IPS DF 4.7 (cell line): ENCODE data around the gene CPM.
"Not testable (repeated sequence)": the region's sequence is repeated elsewhere in the genome, so short reads cannot be mapped to it uniquely, and the experiment has no call there.

ENCODE experiments used
- DNase-seq: peaks from one replicate; pipeline ENCODE4 v3.0.0-alpha.2; 2013; ENCODE audit warnings: low spot score; ENCODE audit errors: extremely low read depth

Gene CPM

DNA sequence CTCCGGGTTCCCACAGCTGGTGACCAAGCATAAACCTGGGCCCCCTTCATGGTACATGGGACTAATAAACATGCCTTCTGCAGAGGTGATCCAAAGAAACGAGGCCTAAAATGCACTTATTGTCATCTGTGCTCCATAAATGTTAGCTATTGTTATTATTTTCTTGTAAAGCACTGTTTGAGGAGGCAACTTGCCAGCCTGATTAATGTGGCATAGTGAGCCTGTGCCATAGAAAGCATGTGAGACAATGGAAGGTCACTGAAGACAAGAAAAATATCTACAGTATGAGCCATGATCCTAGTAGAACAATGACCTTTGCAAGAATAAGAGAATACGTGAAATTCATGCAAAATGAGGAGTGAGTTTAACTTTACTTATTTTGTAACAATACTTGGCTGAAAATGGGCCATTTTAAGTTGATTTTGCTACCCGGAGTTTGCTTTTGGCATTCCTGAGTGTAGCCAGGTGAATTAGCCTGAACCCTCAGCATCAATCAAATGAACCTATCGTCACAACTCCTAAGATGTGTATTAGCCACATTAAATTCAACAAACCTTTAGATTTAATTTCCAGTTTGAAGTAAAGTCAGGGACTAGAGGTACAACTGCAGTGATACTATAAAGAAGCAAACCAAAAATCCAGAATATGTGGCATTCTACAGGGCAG, 52.2 kb downstream of the CPM start:
- no peak for DNase-seq

- no peak for DNase-seq
These were observed 54.1 kb downstream of the CPM start for GRCh38 chr12:68878846-68879245.

DNA sequence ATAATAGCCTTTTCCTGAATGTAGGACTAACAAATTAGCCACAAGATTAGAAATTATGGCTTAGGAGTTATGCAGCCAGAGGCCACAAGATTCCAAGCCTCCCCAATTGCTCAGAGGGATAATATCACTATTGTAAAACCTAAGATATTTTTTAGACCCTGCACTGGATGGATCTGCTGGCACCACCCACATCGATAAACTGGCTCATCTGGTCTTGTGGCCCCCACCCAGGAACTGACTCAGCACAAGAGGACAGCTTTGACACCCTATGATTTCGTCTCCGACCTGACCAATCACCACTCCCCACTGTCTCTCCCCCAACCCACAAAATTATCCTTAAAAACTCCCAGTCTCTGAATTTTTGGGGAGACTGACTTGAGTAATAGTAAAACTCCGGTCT, 54.7 kb downstream of the CPM start:
- no peak for DNase-seq

DNA sequence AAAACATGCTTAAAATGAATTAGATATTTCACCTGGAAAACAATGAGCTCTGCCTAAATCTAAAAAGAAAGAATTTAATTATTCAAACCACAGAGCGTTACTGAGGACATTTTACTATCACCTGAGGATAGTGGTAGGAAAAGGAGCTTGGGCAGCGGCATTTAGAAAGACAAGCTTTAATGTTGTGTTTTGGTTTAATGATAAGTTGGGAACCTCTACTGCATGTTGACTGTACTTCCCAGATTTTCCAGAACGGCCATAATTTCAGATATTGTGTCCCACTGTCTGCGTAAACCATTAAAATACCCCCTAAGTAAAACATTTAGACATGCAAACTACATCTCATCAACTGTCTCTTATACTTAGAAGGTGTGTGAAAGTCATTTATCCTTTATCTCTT, 55.4 kb downstream of the CPM start:
- DNase-seq, result no peak

DNA sequence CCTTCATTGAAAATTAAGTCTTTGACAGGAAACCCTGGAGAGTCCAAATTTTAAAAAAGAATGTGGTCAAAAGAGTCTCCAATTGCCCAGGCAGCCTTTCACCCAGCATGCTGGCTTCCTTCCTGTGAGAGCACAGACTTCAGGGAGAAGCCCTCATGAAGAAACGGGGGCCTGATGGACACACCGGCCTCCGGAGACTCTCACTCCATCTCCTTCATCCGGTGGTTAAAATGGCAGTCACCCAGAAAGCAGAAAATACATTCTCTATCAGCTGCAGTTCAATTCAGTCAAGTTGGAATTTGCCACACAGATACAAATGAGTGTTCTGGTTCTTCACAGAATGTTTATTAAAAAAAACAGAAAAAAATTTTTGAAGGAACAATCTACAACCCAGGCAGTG, 56.5 kb downstream of the CPM start:
- no peak for DNase-seq

DNA sequence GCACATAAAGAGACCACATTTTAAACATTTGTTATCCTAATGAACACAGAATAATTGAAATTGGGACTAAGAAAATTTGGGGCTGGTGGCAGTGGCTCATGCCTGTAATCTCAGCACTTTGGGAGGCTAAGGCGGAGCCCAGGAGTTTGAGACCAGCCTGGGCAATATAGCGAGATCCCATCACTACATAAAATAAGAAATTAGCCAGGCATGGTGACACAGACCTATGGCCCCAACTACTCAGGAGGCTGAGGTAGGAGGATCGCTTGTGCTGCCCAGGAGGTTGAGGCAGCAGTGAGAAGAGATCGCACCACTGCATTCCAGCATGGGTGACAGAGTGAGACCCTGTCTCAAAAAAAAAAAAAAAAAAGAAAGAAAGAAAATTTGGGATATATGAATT, 59.7 kb downstream of the CPM start:
- DNase-seq, result no peak

DNA sequence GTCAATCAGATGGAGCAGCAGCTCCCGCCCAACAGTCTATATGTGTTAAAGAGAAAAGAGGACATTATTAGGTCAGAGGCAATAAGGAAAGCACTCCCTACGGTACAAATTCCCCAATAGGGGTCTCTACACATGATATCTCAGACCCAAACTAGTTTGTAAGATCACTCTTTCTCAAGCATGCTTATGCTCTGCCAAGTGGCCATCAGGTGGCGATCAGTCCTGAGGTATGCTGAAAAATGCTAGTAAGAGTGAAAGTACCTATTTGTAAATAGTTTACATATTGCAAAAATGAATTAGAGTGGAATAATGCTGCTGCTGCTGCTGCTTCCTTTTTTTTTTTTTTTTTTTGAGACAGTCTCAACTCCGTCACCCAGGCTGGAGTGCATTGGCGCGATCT, 61.0 kb downstream of the CPM start:
- DNase-seq, result peak; percentile 36

GRCh38 chr12:68871396-68871795, 61.6 kb downstream of the CPM start:
- no peak for DNase-seq

GRCh38 chr12:68870443-68870842, 62.5 kb downstream of the CPM start:
- no peak for DNase-seq

DNA sequence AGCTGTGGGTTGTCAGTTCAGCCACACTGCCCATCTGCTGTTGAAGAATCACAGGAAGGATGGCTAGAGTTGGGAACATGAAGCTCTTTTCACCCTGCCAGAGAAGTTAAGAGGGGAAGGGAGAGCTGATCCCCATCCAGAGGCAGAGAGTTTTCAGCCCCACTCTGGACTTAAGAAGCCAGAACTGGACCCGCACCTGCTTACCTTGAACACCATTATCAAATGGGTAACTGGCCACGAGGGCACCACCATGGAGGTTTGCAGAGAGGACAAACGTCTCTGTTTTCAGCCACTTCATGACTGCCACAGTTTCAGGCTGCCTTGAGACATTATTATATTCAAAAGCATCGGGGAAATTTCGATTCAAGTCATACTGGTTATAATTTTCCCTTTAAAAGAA, 63.0 kb downstream of the CPM start:
- DNase-seq, result no peak

DNA sequence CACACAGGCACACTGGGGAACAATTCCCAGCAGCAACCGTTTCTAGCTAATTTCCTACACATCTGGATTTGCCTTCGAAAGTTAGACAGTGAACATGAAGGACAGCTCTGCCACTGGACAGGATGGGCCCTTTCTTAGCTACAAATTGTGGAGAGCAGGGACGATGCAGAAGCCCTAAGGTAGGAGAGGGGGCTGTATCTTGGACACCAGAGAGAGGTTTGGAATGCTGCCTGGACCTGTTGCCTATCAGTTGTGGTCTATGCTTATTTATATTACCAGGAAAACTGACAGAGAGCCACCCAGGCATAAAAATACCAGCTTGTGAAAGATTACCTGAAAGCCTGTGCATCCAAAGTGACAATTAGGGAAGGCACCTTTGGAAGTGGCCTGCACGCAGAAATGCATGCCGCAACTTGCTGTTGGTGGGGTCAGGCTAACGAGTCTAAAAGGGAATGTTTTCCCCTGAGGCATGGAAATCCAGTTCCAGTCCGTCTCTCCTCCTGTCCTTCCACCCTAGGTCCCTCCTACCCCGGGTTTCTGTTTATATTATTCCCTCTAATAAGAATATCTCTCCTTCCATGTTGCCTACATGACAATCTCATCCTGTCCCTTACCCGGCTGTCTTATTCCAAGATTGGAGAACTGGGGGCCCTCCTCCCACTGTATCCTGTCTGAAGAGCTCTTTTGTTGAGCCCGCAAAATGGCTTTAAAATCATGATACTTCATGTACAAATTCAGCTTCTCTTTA, 64.8 kb downstream of the CPM start:
- DNase-seq, result no peak

GRCh38 chr12:68867606-68868005, 65.4 kb downstream of the CPM start:
- no peak for DNase-seq

- DNase-seq, result no peak
These were observed 66.0 kb downstream of the CPM start for GRCh38 chr12:68866950-68867349.

- no peak for DNase-seq
These were observed 67.4 kb downstream of the CPM start for GRCh38 chr12:68865399-68866164.

- no peak for DNase-seq
These were observed 68.4 kb downstream of the CPM start for GRCh38 chr12:68864604-68865003.

DNA sequence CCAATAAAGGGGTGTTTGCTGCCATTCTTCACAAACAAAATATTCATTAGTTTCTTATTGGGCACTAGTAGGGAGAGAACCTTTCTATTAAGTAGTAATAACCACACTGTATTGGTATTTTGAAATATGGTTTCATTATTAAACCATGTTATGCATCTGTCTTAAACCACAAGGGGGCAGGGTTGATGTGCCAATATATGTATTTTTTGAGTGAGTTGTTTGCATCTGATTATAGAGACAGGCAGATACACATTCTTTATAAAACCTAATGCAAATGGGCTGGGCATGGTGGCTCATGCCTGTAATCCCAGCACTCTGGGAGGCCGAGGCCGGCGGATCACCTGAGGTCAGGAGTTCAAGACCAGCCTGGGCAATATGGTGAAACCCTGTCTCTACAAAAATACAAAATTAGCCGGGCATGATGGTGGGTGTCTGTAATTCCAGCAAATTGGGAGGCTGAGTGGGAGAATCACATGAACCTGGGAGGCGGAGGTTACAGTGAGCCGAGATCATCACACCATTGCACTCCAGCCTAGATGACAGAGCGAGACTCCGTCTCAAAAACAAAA, 69.0 kb downstream of the CPM start:
- not testable (repeated sequence) for DNase-seq

DNA sequence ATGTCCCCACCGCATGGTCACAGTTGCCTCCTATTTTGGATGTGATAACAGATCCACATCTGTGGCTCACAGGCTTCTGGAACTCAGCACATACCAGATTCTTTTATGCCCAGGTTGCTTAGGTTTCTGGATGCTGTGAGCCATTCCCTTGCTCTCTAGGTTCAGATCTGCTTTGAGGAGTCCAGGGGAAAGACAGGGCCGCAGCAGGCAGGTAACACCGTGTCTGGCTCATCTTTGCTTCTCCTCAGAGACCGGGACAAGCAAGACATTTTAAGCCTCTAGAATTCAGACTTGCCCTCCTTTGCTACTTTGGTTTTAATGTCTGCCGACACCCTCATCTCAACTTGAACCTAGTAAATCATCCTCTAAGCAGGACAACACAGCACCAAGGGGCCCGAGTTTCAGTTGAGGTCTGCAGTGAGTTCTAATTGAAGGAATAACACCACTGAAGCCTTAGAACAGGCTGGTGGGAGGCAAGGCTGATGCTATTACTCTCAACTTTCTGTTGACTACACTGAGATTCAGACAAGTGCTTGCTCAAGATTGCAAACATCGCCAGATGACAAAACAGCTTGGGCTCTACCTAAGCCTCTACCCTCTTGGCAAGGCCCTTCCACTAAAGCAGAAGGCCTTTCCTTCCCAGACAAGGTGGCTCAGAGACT, 69.7 kb downstream of the CPM start:
- no peak for DNase-seq

DNA sequence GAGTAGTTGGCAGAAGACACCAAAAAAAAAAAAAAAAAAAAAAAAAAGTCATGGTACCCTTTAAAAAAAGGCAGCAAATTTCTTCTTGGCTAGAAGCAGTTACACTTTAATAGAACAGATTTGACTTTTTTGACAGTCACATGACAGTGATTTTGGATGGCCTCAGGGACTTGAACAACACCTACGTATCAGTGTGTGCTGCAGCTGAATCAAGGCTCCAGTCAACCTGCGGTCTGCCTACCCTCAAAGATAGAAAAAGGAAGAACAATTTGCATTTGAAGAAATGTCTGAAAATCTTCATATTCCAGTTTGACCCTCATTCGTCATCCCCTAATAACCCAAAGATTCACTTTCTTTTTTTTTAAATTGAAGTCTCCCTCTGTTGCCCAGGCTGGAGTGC, 71.1 kb downstream of the CPM start:
- DNase-seq, result no peak

GRCh38 chr12:68856510-68856909, 76.5 kb downstream of the CPM start:
- DNase-seq, result no peak

DNA sequence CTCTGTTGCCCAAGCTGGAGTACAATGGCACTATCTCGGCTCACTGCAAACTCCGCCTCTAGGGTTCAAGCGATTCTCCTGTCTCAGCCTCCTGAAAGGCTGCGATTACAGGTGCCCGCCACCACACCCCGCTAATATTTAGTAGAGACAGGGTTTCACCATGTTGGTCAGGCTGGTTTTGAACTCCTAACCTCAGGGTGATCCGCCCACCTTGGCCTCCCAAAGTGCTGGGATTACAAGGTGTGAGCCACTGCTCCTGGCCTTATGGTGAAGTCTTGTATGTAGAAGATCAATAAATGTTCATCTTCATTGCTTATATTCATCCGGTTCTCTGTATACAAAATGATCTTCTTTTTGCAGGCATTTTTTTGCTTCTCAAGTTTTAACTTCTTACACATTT, 77.2 kb downstream of the CPM start:
- DNase-seq, result no peak

DNA sequence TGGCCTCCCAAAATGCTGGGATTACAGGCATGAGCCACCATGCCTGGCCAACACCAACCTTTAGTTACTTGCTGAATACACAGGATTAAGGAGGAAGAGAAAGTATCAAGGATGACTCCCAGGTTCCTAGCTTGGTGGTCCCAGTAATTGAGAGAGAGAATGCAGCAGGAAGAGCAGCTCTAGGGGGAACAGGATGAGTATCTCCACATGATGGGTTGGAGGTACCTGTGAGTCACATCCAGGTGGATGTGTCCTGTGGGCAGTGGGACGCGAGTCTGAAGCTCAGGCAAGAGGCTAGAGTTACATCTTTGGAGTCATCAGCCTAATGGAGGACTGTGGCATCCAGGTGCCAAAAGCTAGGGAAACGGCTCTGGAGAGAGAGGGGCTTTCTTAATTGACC, 77.9 kb downstream of the CPM start:
- DNase-seq, result no peak

GRCh38 chr12:68854554-68854953, 78.4 kb downstream of the CPM start:
- DNase-seq, result no peak
